NCI-H524 (cell line): ENCODE results near the gene SLC17A2.

Experiments
- DNase-seq, 2 experiments: peaks; one replicate each; lab custom pipeline; 2025; lab: John Stamatoyannopoulos, UW

SLC17A2 gene

GRCh38 chr6:25930532-25931410 lies at the start of gene SLC17A2:
SLC17A2 (minus strand) TSS chr6:25930691; CDS start chr6:25925796, 4,895 bp downstream.
- no peak for DNase-seq

- DNase-seq = no peak
Observed at GRCh38 chr6:25975923-25976560, 45.6 kb upstream of the SLC17A2 start.

- no peak for DNase-seq
Observed at GRCh38 chr6:25973923-25974555, 43.5 kb upstream of the SLC17A2 start.

- DNase-seq = no peak
Observed at GRCh38 chr6:25972902-25973301, 42.4 kb upstream of the SLC17A2 start.

GRCh38 chr6:25972128-25972527 lies 41.6 kb upstream of the SLC17A2 start:
- no peak for DNase-seq

- no peak for DNase-seq
Observed at GRCh38 chr6:25971187-25971821, 40.8 kb upstream of the SLC17A2 start.

- DNase-seq = no peak
Observed at GRCh38 chr6:25968769-25969168, 38.3 kb upstream of the SLC17A2 start.

GRCh38 chr6:25966711-25967110 lies 36.2 kb upstream of the SLC17A2 start:
- no peak for DNase-seq

GRCh38 chr6:25965058-25965457 lies 34.6 kb upstream of the SLC17A2 start:
- DNase-seq = no peak

GRCh38 chr6:25963426-25964123 lies 33.1 kb upstream of the SLC17A2 start:
- no peak for DNase-seq

GRCh38 chr6:25962149-25963127 lies 31.9 kb upstream of the SLC17A2 start, which contains the start of gene TRIM38:
TRIM38 (plus strand) TSS chr6:25962802; CDS start chr6:25966523, 3,721 bp downstream.
- DNase-seq = no peak

GRCh38 chr6:25961619-25962148 lies 31.2 kb upstream of the SLC17A2 start:
- no peak for DNase-seq

GRCh38 chr6:25960734-25961133 lies 30.2 kb upstream of the SLC17A2 start:
- DNase-seq = no peak

- no peak for DNase-seq
Observed at GRCh38 chr6:25959890-25960536, 29.5 kb upstream of the SLC17A2 start.

- no peak for DNase-seq
Observed at GRCh38 chr6:25958700-25959162, 28.2 kb upstream of the SLC17A2 start.

- DNase-seq = no peak
Observed at GRCh38 chr6:25956226-25956625, 25.7 kb upstream of the SLC17A2 start.

GRCh38 chr6:25954756-25955155 lies 24.3 kb upstream of the SLC17A2 start:
- DNase-seq = no peak

GRCh38 chr6:25953733-25954132 lies 23.2 kb upstream of the SLC17A2 start:
- no peak for DNase-seq

GRCh38 chr6:25952535-25952934 lies 22.0 kb upstream of the SLC17A2 start:
- DNase-seq = no peak
